ENCODE measurements around the gene SCARB1. TPM values are rescaled to one million over a fixed set of nuclear protein-coding genes. Genes with fewer than 3 reads are reported as not detected.

Gene SCARB1
- total RNA-seq, 2 experiments from 2014 or later = 5.3 to 6.2 TPM

- ChIA-PET CTCF (no interaction called here), POLR2A (no interaction called here)
- Mint-ChIP-seq H3K4me1 (no peaks in the 10 kb centered on the region), H3K27me3 (no peaks in the 10 kb centered on the region), H3K4me3 (no peak overlapping the region), H3K27ac (no peak overlapping the region), H3K9me3 (no peaks in the 10 kb centered on the region), H3K36me3 (ENCODE audit: low read depth) (no peaks in the 10 kb centered on the region)
- DNase-seq = no peak
Observed at GRCh38 chr12:124841558-124841945, 22.1 kb downstream of the SCARB1 start.

GRCh38 chr12:124837958-124838803, 25.5 kb downstream of the SCARB1 start:
- H3K36me3 Mint-ChIP-seq (ENCODE audit: low read depth) = no peaks in the 10 kb centered on the region
- no peaks in the 10 kb centered on the region for H3K4me1 Mint-ChIP-seq
- H3K4me3 Mint-ChIP-seq = no peak overlapping the region
- POLR2A ChIA-PET = interaction anchor here (0.6 kb wide), 1 partner anchor 34 kb away, joined by 3 read pairs; no protein-coding TSS in a partner anchor
- H3K9me3 Mint-ChIP-seq = no peaks in the 10 kb centered on the region
- no peak for DNase-seq
- H3K27me3 Mint-ChIP-seq = no peaks in the 10 kb centered on the region
- CTCF ChIA-PET = interaction anchor here (1.4 kb wide), 1 partner anchor 11 kb away, joined by 3 read pairs; no protein-coding TSS in a partner anchor
- H3K27ac Mint-ChIP-seq = no peak overlapping the region

- Mint-ChIP-seq H3K27ac (no peak overlapping the region), H3K9me3 (no peaks in the 10 kb centered on the region)
- CTCF ChIA-PET = interaction anchor here (0.7 to 1.7 kb wide), 5 partner anchors 10 to 506 kb away, joined by 3 to 6 read pairs (median 4); no protein-coding TSS in a partner anchor
Observed at GRCh38 chr12:124837249-124837897, 26.3 kb downstream of the SCARB1 start.

GRCh38 chr12:124836759-124837158, 26.9 kb downstream of the SCARB1 start:
- Mint-ChIP-seq H3K36me3 (ENCODE audit: low read depth) (no peaks in the 10 kb centered on the region), H3K4me1 (no peaks in the 10 kb centered on the region), H3K9me3 (no peaks in the 10 kb centered on the region), H3K4me3 (no peak overlapping the region), H3K27ac (no peak overlapping the region), H3K27me3 (no peaks in the 10 kb centered on the region)
- DNase-seq = no peak
- ChIA-PET CTCF (interaction anchor here (0.7 to 1.7 kb wide), 4 partner anchors 17 to 505 kb away, joined by 3 to 6 read pairs (median 4); no protein-coding TSS in a partner anchor), POLR2A (no interaction called here)

More at GRCh38 chr12:124837249-124837897, 26.3 kb downstream of the SCARB1 start:
- no peak for DNase-seq
- H3K27me3 Mint-ChIP-seq = no peaks in the 10 kb centered on the region
- H3K4me3 Mint-ChIP-seq = no peak overlapping the region
- H3K36me3 Mint-ChIP-seq (ENCODE audit: low read depth) = no peaks in the 10 kb centered on the region
- H3K4me1 Mint-ChIP-seq = no peaks in the 10 kb centered on the region
- POLR2A ChIA-PET = no interaction called here

- Mint-ChIP-seq H3K4me1 (no peaks in the 10 kb centered on the region), H3K4me3 (no peak overlapping the region), H3K36me3 (ENCODE audit: low read depth) (no peaks in the 10 kb centered on the region), H3K27me3 (no peaks in the 10 kb centered on the region), H3K27ac (no peak overlapping the region), H3K9me3 (no peaks in the 10 kb centered on the region)
- ChIA-PET CTCF (interaction anchor here (1.7 kb wide), 1 partner anchor 16 kb away, joined by 4 read pairs; no protein-coding TSS in a partner anchor), POLR2A (no interaction called here)
- DNase-seq = no peak
Observed at GRCh38 chr12:124835656-124836410, 27.8 kb downstream of the SCARB1 start.

GRCh38 chr12:124834822-124835221, 28.8 kb downstream of the SCARB1 start:
- no peaks in the 10 kb centered on the region for H3K36me3 Mint-ChIP-seq (ENCODE audit: low read depth)
- no peaks in the 10 kb centered on the region for H3K4me1 Mint-ChIP-seq
- no peak overlapping the region for H3K27ac Mint-ChIP-seq
- CTCF ChIA-PET = no interaction called here
- no peaks in the 10 kb centered on the region for H3K27me3 Mint-ChIP-seq
- DNase-seq = no peak
- no peak overlapping the region for H3K4me3 Mint-ChIP-seq
- no peaks in the 10 kb centered on the region for H3K9me3 Mint-ChIP-seq
- POLR2A ChIA-PET = no interaction called here

- no peaks in the 10 kb centered on the region for H3K4me1 Mint-ChIP-seq
- no peak for DNase-seq
- H3K36me3 Mint-ChIP-seq (ENCODE audit: low read depth) = no peaks in the 10 kb centered on the region
- H3K9me3 Mint-ChIP-seq = no peaks in the 10 kb centered on the region
- no peak overlapping the region for H3K4me3 Mint-ChIP-seq
- no peak overlapping the region for H3K27ac Mint-ChIP-seq
- CTCF ChIA-PET = no interaction called here
- POLR2A ChIA-PET = no interaction called here
- H3K27me3 Mint-ChIP-seq = no peaks in the 10 kb centered on the region
Observed at GRCh38 chr12:124833693-124834122, 30.0 kb downstream of the SCARB1 start.

GRCh38 chr12:124832856-124833255, 30.8 kb downstream of the SCARB1 start:
- DNase-seq = no peak
- H3K27me3 Mint-ChIP-seq = no peaks in the 10 kb centered on the region
- H3K9me3 Mint-ChIP-seq = no peaks in the 10 kb centered on the region
- H3K4me3 Mint-ChIP-seq = no peak overlapping the region
- H3K4me1 Mint-ChIP-seq = no peaks in the 10 kb centered on the region
- ChIA-PET POLR2A (no interaction called here), CTCF (no interaction called here)
- H3K27ac Mint-ChIP-seq = no peak overlapping the region
- H3K36me3 Mint-ChIP-seq (ENCODE audit: low read depth) = no peaks in the 10 kb centered on the region

GRCh38 chr12:124831590-124831989, 32.1 kb downstream of the SCARB1 start:
- Mint-ChIP-seq H3K9me3 (no peaks in the 10 kb centered on the region), H3K27ac (no peak overlapping the region), H3K36me3 (ENCODE audit: low read depth) (no peaks in the 10 kb centered on the region), H3K27me3 (no peaks in the 10 kb centered on the region), H3K4me1 (no peaks in the 10 kb centered on the region), H3K4me3 (no peak overlapping the region)
- CTCF ChIA-PET = no interaction called here
- no peak for DNase-seq
- POLR2A ChIA-PET = no interaction called here

- H3K9me3 Mint-ChIP-seq = no peaks in the 10 kb centered on the region
- H3K4me3 Mint-ChIP-seq = no peak overlapping the region
- H3K4me1 Mint-ChIP-seq = no peaks in the 10 kb centered on the region
- CTCF ChIA-PET = no interaction called here
- DNase-seq = no peak
- no peaks in the 10 kb centered on the region for H3K36me3 Mint-ChIP-seq (ENCODE audit: low read depth)
- H3K27ac Mint-ChIP-seq = no peak overlapping the region
- POLR2A ChIA-PET = no interaction called here
- no peaks in the 10 kb centered on the region for H3K27me3 Mint-ChIP-seq
Observed at GRCh38 chr12:124830306-124830705, 33.4 kb downstream of the SCARB1 start.

GRCh38 chr12:124829708-124830304, 33.9 kb downstream of the SCARB1 start:
- Mint-ChIP-seq H3K4me1 (no peaks in the 10 kb centered on the region), H3K27ac (no peak overlapping the region), H3K36me3 (ENCODE audit: low read depth) (no peaks in the 10 kb centered on the region), H3K27me3 (no peaks in the 10 kb centered on the region), H3K9me3 (no peaks in the 10 kb centered on the region), H3K4me3 (no peak overlapping the region)
- CTCF ChIA-PET = no interaction called here
- POLR2A ChIA-PET = no interaction called here
- DNase-seq = no peak

GRCh38 chr12:124829008-124829707, 34.5 kb downstream of the SCARB1 start:
- Mint-ChIP-seq H3K9me3 (no peaks in the 10 kb centered on the region), H3K4me3 (no peak overlapping the region), H3K36me3 (ENCODE audit: low read depth) (no peaks in the 10 kb centered on the region), H3K27me3 (no peaks in the 10 kb centered on the region), H3K27ac (no peak overlapping the region), H3K4me1 (no peaks in the 10 kb centered on the region)
- POLR2A ChIA-PET = no interaction called here
- DNase-seq = no peak
- CTCF ChIA-PET = no interaction called here

Data from activated CD4-positive, alpha-beta T cell treated with anti-CD3 and anti-CD28 coated beads, Interleukin-2, amount 10 ng/mL, durations not matched to agents 7 days and 5 days (primary cell).